ENCODE measurements around the gene POM121C.

- TF ChIP-seq POLR2AphosphoS5 (IDR thresholded peaks at IDR 0.05; ENCODE audit: low read depth, low read length): no peak
- TF ChIP-seq REST (IDR thresholded peaks at IDR 0.05; ENCODE audit: insufficient read depth in 1 of 2, low read depth in 2 of 2, low read length in 2 of 2): no peak
- TF ChIP-seq FOXP2 (optimal IDR thresholded peaks at IDR 0.05; ENCODE audit: borderline replicate concordance, extremely low read depth, extremely low read length, insufficient read depth): no peak
Measured at GRCh38 chr7:75531359-75531821, 45.3 kb upstream of the POM121C start.

Data from PFSK-1 (cell line).